ENCODE measurements around the gene HOXC5.

- no peak for TF ChIP-seq POLR2A (IDR thresholded peaks at IDR 0.05)
- TF ChIP-seq CTCF (IDR thresholded peaks at IDR 0.05 in 4 of 5, conservative IDR thresholded peaks at IDR 0.05 in 1 of 5), result no peak
Observed at GRCh38 chr12:53987787-53988230, 45.0 kb upstream of the HOXC5 start.
